Measurements from ENCODE around the gene KLHDC1.
"Not testable (repeated sequence)": the region's sequence is repeated elsewhere in the genome, so short reads cannot be mapped to it uniquely, and the experiment has no call there.

Gene KLHDC1, protein sequence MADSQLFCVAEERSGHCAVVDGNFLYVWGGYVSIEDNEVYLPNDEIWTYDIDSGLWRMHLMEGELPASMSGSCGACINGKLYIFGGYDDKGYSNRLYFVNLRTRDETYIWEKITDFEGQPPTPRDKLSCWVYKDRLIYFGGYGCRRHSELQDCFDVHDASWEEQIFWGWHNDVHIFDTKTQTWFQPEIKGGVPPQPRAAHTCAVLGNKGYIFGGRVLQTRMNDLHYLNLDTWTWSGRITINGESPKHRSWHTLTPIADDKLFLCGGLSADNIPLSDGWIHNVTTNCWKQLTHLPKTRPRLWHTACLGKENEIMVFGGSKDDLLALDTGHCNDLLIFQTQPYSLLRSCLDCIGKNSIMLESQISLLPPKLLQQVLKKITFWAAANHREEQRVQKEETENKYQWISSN

DNA sequence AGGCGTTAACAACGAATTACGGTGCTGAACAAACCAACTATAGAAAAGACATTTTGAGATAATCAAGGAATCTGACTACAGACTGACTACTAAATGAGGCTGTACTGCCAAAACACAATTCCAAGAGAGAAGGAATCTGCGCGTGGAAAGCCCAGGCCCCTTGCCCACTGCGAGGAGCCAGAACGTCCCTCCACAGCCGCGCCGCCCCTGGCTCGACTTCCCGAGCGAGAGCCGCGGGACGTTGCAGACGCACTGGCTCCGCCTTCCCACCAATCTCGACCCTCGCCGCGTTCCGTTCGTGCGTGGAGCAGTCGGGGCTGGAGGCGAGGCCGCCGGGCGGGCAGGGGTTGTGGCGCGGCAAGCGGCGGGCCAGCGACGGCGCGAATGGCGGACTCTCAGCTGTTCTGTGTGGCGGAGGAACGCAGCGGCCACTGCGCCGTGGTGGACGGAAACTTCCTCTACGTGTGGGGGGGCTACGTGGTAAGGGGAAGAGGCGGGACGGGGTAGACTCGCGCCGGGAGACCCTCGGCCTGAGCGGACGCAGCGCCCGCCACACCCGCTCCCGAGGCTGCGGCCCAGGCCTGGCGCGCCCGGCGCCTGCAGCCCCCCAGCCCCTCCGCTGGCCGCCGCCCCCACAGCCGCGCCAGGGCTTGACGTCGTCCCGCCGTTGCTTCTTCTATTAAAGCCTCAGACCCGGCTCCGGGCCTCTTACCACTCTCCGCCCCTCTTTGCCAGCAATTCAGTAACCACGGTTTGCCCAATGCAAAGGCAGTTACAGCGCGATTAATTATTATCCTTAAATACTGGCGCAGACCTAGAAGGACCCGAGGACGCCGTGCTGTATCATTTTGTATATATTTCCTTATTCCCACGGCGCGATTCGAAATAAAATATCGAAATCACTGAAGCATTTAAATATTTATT lies at the start of gene KLHDC1:
Gene KLHDC1, plus strand, starts transcription at position 310 of the 924 bp plus-strand sequence. Its CDS starts 75 bp downstream, at position 385.
- peak; percentile 73 for DNase-seq

DNA sequence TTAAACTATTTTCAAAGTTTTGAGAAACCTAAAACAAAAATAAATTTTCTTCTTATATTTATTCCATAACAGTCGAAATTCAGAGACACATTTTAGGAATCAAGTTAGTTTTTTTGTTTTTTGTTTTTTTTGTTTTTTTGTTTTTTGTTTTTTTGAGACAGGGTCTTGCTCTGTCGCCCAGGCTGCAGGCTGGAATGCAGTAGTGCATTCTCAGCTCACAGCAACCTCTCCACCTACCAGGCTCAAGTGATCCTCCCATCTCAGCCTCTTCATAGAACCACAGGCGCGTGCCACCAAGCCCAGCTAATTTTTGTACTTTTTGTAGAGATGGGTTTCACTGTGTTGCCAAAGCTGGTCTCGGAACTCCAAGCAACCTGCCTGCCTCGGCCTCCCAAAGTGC lies 39.4 kb upstream of the KLHDC1 start:
- no peak for DNase-seq

DNA sequence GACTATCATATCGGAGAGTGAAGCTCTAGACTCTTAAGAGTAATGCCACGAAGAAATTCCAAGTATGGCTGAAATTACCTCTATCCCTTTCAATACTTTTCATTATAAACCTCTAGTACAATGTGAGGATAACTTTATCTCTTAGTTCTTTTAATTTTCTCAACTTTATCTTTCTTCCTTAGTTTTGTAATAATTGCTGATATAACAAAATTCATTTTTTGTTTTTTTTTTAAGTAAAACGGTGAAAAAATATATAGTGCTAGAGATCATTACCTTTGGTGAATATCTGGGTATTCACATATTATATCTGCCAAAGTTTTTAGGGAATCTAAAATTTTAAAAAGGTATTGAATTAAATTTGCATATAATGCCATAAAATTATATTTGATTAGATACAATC lies 38.4 kb upstream of the KLHDC1 start:
- DNase-seq, result no peak

DNA sequence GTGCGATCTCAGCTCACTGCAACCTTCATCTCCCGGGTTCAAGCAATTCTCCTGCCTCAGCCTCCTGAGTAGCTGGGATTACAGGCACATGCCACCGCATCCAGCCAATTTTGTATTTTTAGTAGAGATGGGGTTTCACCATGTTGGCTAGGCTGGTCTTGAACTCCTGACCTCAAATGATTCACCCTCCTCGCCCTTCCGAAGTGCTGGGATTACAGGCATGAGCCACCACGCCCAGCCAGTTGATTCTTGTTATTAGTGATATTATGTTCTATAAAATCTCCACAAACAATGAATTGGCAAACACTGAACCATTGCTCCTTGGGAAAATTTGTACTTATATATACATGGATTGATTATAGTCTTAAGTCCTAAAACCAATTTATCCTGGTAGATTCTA lies 35.4 kb upstream of the KLHDC1 start:
- not testable (repeated sequence) for DNase-seq

DNA sequence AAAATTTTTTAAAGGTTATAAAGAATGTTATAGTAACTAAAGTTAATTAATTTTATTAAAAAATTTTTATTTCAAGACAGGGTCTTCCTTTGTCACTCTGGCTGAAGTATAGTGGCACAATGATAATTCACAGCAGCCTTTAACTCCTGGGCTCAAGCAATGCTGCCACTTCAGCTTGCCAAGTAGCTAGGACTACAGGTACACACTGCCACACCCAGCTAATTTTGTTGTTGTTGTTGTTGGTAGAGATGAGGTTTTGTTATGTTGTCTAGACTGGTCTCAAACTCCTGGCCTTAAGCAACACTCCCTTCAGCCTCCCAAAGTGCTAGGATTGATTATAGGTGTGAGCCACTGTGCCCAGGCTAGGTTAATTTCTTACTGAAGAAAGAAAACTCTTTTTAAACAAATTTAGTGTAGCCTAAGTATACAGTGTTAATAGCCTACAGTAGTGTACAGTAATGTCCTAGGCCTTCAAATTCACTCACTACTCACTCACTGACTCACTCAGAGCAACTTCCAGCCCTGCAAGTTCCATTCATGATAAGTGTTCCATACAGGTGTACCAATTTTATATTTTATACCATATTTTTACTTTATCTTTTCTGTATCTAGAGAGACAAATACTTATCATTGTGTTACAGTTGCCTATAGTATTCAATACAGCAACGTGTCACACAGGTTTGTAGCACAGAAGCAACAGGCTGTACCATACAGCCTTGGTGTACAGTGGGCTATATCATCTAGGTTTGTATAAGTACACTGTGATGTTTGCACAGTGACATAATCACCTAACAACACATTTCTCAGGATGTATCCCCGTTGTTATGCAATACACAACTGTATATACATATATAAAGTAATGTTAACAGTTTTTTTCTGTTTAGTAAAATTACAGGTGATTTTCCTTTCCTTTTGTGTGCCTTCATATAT lies 33.1 kb upstream of the KLHDC1 start:
- DNase-seq, result no peak

DNA sequence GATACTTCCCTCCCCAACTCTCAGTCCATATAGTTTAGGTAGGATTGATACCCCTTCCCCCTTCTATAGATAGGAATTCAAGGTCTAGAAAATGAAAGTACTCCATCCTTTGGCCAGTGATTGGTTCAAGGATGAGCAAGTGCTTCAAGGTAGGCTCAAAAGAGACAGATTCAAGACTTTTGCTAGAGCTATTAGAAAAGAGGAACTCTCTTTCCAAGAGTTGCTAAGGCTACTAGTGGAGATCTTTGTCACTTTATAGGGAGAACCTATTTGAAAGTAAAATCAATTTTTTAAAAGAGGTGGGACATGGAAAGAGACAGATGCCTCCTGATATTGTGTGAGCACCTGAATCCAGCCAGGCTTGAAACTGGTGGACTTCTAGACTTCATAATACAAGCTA lies 22.4 kb upstream of the KLHDC1 start:
- DNase-seq, result no peak

DNA sequence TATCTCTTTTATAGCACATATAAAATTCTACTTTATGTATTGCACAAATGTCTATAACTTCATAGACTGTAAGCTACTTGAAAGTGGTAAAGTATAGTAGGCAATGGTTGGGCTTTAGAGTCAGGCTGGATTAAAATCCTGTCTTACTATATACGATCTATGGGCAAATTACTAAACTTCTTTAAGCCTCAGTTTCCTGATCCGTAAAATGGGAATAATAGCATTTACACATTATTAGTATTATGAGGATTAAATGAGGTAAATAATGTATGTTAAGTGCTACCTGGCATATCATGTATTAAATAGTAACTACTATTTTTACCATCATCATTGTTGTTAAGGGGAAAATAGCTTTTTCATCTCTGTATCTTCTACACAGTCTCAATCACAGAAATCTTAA lies 19.3 kb upstream of the KLHDC1 start:
- DNase-seq, result no peak

DNA sequence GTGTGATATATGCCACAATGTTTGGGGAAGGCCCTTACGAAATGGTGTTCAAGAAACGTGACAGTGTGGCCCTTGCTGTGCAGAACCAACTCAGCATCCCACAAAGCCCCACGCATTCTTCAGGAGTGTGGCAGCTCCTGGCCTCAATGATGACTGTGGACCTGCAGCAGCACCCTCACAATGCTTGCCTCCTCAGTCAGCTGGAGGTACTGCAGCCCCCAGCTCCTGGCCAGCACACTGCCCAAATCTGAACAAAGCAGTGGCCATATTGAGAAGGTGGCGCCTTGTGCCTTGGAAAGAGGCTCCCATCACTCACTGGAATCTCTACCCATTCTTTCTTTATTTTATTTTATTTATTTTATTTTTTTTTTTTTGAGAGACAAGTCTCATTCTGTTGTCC lies 15.3 kb upstream of the KLHDC1 start:
- DNase-seq, result no peak

DNA sequence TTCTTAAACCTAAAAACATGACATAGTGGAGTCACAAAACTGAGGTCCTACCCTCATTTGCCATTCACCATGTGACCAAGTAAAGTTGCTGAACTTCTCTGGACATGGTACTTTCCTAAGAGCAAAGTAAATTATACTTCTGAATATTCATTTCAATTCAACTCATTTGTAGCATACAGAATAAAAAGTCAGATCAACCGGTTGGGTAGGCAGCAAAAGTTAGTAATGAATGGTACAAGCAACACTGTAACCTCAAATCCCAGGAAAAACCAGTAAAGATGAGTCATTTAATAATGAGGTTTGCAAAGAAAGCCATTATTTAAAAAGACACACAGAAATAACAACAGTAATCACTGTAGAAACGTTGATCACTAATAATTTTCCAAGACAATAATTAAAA lies 13.6 kb upstream of the KLHDC1 start:
- no peak for DNase-seq

DNA sequence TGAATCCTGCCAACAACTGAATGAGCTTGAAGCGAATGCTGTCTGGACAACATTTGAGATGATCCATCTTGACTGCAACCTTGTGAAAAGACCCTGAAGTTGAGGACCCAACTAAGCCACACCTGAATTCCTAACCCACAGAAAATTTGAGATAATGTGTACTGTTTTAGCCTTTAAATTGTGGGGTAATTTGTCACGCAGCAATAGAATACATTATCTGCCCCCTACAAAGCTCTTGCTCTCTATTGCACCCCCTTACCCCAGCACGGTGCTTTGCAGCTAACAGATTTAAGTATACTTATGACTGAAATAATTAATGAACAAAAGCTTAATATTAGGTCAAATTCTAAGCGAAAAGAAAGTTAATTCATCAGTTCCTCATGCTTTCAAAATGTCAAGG lies 6.5 kb upstream of the KLHDC1 start:
- DNase-seq, result no peak

DNA sequence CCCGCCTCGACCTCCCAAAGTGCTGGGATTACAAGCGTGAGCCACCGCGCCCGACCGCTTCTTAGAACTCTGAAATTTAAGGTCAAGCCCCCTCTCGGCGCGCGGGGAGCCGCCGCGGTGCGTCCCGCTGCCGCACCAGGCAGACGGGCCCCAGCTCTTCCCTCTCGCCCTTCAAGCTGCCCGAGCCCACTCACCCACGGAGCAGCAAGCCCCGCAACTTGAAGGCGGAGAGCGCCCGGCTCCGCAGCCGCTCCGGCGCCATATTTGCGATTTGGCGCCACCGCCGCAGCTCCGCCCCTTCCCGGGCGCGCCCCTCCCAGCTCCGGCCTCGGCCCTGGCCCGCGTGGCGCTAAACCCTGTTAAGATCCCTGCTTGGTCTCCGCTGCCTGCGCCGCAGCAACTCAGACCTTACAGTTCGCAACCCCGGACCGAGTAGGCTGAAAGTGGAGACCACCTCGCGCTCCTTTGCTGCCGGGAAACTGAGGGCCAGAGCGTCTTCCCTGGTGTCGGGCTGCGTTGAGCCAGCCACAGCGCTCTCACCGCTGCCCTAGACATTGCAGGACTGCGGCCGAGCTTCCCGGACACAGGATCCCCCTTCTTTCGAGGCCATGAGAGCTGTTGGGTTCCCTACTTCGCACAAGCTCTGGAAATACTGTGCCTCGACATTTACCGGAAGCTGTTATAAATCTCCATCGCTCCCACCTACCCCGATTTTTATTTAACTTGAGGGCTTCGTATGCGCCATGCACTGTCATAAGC lies 4.8 kb upstream of the KLHDC1 start, which contains the start of gene POLE2:
Gene POLE2, minus strand, starts transcription at position 273 of the 759 bp plus-strand sequence. Its CDS starts 11 bp downstream, at position 262.
- peak; percentile 65 for DNase-seq

DNA sequence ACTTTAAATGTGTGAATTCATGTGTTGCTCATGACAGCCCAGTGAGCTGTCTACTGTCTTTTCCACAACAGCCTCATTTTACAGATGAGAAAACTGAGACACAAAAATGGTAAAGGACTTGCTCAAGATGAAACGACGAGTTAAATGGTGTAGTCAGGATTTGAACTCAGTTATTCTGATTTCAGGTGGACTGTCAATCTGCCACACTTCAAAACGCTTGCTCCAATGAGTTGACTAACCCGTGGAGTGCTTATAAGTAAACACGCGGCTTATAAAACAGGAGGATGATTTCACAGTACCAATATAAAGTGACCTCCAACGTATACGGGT lies 4.3 kb upstream of the KLHDC1 start:
- no peak for DNase-seq

DNA sequence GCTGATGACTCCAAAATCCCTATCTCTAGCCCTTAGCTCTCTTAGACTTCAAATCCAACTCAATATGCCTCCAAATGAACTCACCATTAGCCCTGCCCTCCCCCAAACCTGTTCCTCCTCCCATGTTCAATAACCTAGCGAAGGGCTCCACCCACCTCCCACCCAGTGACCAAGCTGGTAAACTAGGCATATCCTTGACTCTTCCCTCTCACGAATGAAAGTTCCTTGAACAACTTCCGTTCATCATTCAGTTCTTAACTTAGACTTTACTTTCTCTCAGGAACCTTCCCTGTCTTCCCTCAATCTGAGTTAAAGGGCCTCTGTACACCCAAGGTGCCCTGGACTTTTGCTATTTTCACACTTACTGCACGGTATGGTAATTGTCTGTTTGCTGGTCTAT lies 1.9 kb upstream of the KLHDC1 start:
- DNase-seq, result no peak

DNA sequence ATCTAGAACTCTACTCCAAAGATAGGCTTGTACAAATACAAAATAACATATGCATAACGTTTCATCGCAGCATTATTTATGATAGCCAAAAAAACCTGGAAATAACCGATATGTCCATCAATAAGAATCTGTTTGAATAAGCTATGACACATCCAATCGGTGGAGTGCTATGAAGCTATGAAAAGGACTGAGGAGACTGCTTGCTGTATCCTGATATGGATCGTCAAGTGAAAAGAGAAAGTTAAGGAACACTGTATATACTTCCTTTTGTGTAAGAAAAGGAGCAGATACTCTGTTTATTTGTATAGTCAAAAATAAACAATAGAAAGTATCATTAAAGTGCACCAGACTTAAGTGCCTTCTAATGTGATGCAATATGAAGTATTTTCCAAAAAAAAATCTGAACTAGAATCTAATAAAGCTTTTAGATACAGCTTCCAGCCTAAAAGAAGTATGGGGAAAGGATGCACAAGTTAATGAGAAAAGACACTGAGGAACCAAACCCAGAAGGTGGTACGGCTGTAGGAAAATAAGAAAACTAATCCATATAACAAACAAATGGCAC lies 645 bp upstream of the KLHDC1 start:
- DNase-seq, result no peak

DNA sequence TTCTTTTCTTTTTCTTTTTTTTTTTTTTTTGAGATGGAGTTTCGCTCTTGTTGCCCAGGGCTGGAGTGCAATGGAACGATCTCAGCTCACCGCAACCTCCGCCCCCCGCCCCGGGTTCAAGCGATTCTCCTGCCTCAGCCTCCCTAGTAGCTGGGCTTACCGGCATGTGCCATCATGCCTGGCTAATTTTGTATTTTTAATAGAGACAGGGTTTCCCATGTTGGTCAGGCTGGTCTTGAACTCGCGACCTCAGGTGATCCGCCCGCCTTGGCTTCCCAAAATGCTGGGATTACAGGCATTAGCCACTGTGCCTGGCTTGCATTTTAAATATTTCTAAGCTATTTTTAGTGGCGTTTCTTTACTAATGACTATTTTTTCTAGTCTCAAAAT lies 810 bp downstream of the KLHDC1 start:
- DNase-seq, result not testable (repeated sequence)

DNA sequence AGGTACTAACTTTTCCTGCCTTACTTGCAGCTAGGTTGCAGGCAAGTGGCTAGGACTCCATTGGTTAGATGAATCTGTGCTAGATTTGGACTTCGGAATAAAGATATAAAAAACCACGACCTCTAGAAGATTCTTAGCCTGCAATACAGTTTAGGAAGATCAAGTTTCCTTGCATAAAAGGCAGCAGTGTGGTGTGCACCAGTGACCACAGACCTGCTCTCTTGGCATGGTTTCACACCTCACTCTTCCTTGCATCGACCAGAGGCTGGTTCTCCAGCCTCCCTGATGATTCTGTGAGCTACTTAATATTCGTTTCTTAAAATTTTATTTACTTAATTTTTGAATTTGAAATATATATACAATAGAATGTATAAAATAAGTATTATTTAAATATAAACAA lies 9.8 kb downstream of the KLHDC1 start:
- no peak for DNase-seq

DNA sequence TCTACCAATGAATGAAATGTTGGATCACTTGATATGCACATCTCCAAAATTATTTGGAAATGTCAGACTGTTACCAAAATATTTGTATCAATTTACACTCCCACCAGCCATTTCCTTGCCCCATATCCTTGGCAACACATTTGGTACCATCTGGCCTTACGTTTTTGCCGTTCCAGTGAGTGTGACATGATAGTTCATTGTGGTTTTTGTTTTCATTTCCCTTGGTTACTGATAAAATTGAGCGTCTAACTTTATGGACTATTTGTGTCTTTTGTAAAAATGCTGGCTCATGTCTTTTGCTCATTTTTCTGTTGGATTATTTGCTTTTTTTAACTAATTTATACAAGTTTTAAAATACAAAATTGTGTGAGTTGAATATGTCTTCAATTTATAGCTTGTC lies 11.0 kb downstream of the KLHDC1 start:
- DNase-seq, result no peak

DNA sequence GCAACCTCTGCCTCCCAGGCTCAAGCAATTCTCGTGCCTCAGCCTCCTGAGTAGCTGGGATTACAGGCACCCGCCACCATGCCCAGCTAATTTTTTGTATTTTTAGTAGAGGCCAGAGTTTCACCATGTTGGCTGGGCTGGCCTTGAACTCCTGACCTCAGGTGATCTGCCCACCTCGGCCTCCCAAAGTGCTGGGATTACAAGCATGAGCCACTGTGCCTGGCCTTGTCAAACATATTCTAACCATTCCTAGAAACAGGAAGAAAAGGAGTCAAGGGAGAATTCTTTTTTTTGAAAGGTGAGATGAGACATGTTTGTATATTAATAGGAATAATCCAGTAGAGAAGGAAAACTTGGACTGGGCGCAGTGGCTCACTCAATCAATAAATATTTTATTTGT lies 11.6 kb downstream of the KLHDC1 start:
- DNase-seq, result not testable (repeated sequence)

DNA sequence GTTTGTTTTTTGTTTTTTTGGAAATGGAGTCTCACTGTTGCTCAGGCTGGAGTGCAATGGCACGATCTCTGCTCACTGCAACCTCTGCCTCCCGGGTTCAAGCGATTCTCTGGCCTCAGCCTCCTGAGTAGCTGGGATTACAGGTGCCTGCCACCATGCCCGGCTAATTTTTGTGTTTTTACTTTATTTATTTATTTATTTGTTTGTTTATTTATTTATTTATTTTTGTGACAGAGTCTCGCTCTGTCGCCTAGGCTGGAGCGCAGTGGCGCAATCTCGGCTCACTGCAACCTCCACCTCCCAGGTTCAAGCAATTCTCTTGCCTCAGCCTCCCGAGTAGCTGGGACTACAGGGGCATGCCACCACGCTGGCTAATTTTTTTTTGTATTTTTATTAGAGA lies 18.1 kb downstream of the KLHDC1 start:
- not testable (repeated sequence) for DNase-seq

DNA sequence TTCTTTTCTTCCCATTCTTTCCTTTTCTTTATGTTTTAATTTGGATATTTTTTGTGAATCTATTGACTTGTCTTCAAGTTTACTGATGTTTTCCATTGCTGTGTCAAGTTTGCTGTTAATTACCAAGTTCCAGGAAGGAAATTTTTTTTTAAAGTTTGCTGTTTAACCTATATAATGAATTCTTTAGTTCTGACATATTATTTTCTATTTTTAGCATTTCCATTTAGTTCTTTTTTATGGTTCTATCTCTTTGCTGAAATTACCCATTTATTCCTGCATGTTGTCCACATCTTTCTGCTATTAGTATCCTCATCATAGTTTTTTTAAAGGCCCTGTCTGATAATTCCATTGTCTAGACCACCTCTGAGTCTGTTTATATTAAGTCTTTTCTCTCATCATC lies 27.8 kb downstream of the KLHDC1 start:
- DNase-seq, result no peak

DNA sequence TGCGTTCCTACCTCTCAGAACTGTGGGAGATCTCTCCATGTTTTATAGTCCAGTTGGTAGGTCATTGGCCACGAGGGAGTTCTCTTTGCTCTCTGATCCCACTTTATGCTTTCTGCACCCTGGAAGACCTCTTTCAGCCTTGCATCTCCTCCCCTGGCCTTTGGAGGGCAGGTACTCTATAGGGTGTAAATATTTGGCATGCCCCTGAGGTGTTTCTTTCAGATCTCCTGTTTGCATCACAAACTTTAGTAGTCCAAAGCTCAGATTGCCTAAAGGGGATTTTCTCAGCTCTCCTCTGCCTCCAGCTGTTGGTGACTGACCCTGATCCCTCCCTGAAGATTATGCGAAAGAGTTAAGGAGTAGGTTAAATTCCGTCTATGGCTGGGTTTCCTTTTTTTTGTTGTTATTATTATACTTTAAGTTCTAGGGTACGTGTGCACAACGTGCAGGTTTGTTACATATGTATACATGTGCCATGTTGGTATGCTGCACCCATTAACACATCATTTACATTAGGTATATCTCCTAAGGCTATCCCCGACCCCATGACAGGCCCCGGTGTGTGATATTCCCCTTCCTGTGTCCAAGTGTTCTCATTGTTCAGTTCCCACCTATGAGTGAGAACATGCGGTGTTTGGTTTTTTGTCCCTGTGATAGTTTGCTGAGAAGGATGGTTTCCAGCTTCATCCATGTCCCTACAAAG lies 29.0 kb downstream of the KLHDC1 start:
- not testable (repeated sequence) for DNase-seq

Measured in CD4-positive, alpha-beta T cell treated with Interferon gamma for 1 hour (primary cell).